Astrocyte (in vitro differentiated cells and primary cell): ENCODE results near the gene GRIA1. TPM values are rescaled to one million over a fixed set of nuclear protein-coding genes. Genes with fewer than 3 reads are reported as not detected.

ENCODE experiments used
- DNase-seq: peaks from one replicate; pipeline ENCODE4 v3.0.0-alpha.2; 2010; ENCODE audit warnings: low read depth
- FAIRE-seq: peaks from 2 replicates; lab custom pipeline; 2011; peaks lifted over from hg19 to GRCh38; lab: Jason Lieb, UNC
- H2AFZ ChIP-seq: 2 replicates; pipeline ENCODE4 v1.6.0; 2012; ENCODE audit warnings: low read depth, low read length, inconsistent platforms
- H3K27ac ChIP-seq: 2 replicates; pipeline ENCODE4 v1.5.1; 2011; ENCODE audit warnings: low read depth, low read length, inconsistent platforms
- H3K27me3 ChIP-seq: 2 replicates; pipeline ENCODE4 v1.6.0; 2011; ENCODE audit warnings: low read length, inconsistent platforms; ENCODE audit not compliant: insufficient read depth
- H3K36me3 ChIP-seq: 2 replicates; pipeline ENCODE4 v1.5.1; 2011; ENCODE audit warnings: low read length, inconsistent platforms; ENCODE audit not compliant: insufficient read depth
- H3K4me1 ChIP-seq: 2 replicates; pipeline ENCODE4 v1.5.1; 2011; ENCODE audit warnings: low read length, inconsistent platforms; ENCODE audit not compliant: insufficient read depth
- H3K4me2 ChIP-seq: 2 replicates; pipeline ENCODE4 v1.6.0; 2012; ENCODE audit warnings: low read length, inconsistent platforms
- H3K4me3 ChIP-seq: 2 replicates; pipeline ENCODE4 v1.5.1; 2011; ENCODE audit warnings: low read depth, mild to moderate bottlenecking, low read length, inconsistent platforms; ENCODE audit not compliant: insufficient read depth
- H3K79me2 ChIP-seq: 2 replicates; pipeline ENCODE4 v1.6.0; 2012; ENCODE audit warnings: mild to moderate bottlenecking, low read length, inconsistent platforms; ENCODE audit not compliant: insufficient read depth
- H3K9ac ChIP-seq: 2 replicates; pipeline ENCODE4 v1.6.0; 2012; ENCODE audit warnings: mild to moderate bottlenecking, low read length, inconsistent platforms
- H3K9me3 ChIP-seq: 2 replicates; pipeline ENCODE4 v1.5.1; 2012; ENCODE audit warnings: low read depth, mild to moderate bottlenecking, low read length, inconsistent platforms; ENCODE audit not compliant: insufficient read depth
- H4K20me1 ChIP-seq: 2 replicates; pipeline ENCODE4 v1.6.0; 2012; ENCODE audit warnings: low read length, inconsistent platforms; ENCODE audit not compliant: insufficient read depth
- H3K27ac Mint-ChIP-seq: one replicate; pipeline ENCODE4 v1.8.0; 2021; ENCODE audit warnings: mild to moderate bottlenecking, mixed read lengths; ENCODE audit not compliant: unreplicated experiment
- H3K27me3 Mint-ChIP-seq: one replicate; pipeline ENCODE4 v1.8.0; 2021; ENCODE audit warnings: low read depth, mixed read lengths; ENCODE audit not compliant: unreplicated experiment
- H3K36me3 Mint-ChIP-seq: one replicate; pipeline ENCODE4 v1.8.0; 2021; ENCODE audit warnings: low read depth, mixed read lengths; ENCODE audit not compliant: unreplicated experiment
- H3K4me1 Mint-ChIP-seq: one replicate; pipeline ENCODE4 v1.8.0; 2021; ENCODE audit warnings: low read depth, mixed read lengths; ENCODE audit not compliant: unreplicated experiment
- H3K4me3 Mint-ChIP-seq: one replicate; pipeline ENCODE4 v1.8.0; 2021; ENCODE audit warnings: mild to moderate bottlenecking, moderate library complexity, mixed read lengths; ENCODE audit not compliant: unreplicated experiment
- H3K9me3 Mint-ChIP-seq: one replicate; pipeline ENCODE4 v1.8.0; 2021; ENCODE audit warnings: mild to moderate bottlenecking, mixed read lengths; ENCODE audit not compliant: unreplicated experiment
- EZH2 ChIP-seq: IDR thresholded peaks from 2 replicates; pipeline ENCODE4 v1.6.1; 2012; ENCODE audit warnings: mild to moderate bottlenecking, low read length, inconsistent platforms; ENCODE audit not compliant: insufficient read depth
- total RNA-seq: library from RNA; stranded (reverse); gene quantifications from 2 replicates; pipeline ENCODE4 v1.2.1, GENCODE V29; 2021
- TF ChIP-seq, protein P1 (sequence below): IDR thresholded peaks from 2 replicates; pipeline ENCODE4 v1.5.1; 2011; ENCODE audit warnings: low read depth, mild to moderate bottlenecking, inconsistent platforms, low read length, moderate library complexity; ENCODE audit not compliant: insufficient read depth

GRIA1 gene
- total RNA-seq, 1 donor from 2014 or later: 5.4 TPM

DNA sequence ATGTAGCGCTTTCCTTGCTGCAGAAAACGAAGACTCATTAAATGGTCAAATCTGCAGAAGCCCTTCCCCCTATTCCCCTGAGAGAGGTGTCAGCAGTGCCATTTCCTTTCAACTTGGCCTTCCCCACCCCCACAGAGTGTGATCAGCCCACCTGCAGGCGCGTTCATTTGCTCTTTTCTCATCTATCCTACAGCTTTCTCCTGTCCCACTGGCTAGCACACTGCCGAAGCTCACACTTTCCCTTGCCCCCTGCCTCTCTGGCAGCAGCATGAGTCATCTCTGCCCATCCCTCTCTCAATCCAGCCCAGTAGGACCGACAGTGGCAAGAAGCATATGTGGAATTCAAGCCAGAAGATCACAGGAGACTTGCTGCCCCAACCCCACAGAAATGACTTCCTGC lies 334.4 kb downstream of the GRIA1 start:
- H3K27ac Mint-ChIP-seq: no peak overlapping the region
- Histone ChIP-seq H3K79me2 (no peaks in the 10 kb centered on the region), H3K27ac (no peak overlapping the region), H3K36me3 (no peaks in the 10 kb centered on the region), H3K9me3 (no peaks in the 10 kb centered on the region), H4K20me1 (no peaks in the 10 kb centered on the region), H3K4me1 (no peaks in the 10 kb centered on the region), H3K9ac (no peak overlapping the region), H2AFZ (no peak overlapping the region), H3K4me2 (no peak overlapping the region), H3K4me3 (no peak overlapping the region), H3K27me3 (no peaks in the 10 kb centered on the region)
- no peak overlapping the region for H3K4me3 Mint-ChIP-seq
- peaks cover 5% of the 10 kb centered on the region for H3K9me3 Mint-ChIP-seq
- DNase-seq (no peak), FAIRE-seq (no peak)
- H3K4me1 Mint-ChIP-seq: peaks cover 6% of the 10 kb centered on the region
- TF ChIP-seq EZH2: no peak
- TF ChIP-seq, protein P1, sequence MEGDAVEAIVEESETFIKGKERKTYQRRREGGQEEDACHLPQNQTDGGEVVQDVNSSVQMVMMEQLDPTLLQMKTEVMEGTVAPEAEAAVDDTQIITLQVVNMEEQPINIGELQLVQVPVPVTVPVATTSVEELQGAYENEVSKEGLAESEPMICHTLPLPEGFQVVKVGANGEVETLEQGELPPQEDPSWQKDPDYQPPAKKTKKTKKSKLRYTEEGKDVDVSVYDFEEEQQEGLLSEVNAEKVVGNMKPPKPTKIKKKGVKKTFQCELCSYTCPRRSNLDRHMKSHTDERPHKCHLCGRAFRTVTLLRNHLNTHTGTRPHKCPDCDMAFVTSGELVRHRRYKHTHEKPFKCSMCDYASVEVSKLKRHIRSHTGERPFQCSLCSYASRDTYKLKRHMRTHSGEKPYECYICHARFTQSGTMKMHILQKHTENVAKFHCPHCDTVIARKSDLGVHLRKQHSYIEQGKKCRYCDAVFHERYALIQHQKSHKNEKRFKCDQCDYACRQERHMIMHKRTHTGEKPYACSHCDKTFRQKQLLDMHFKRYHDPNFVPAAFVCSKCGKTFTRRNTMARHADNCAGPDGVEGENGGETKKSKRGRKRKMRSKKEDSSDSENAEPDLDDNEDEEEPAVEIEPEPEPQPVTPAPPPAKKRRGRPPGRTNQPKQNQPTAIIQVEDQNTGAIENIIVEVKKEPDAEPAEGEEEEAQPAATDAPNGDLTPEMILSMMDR: no peak
- H3K36me3 Mint-ChIP-seq: no peaks in the 10 kb centered on the region
- H3K27me3 Mint-ChIP-seq: no peaks in the 10 kb centered on the region

DNA sequence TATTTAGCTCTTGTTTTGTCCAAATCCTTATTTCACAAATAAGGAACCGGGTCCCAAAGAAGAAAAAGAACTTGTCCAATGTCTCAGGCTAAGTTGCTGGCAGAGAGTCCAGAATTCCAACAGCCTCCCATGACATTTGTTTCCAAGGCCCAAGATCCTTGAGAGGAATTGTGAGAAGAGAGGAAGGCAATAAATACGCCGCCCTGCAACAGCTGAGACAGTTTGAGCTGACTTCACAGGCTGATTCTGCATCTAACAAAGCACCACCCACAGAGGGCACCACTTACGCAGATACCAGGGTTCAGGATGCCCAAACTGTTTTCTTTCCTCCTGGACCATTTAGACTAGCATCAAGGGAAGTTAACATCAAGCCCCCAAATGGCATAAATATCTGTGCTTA lies 336.9 kb downstream of the GRIA1 start:
- Histone ChIP-seq H4K20me1 (no peaks in the 10 kb centered on the region), H3K27me3 (no peaks in the 10 kb centered on the region), H2AFZ (no peak overlapping the region), H3K4me2 (no peak overlapping the region), H3K9me3 (no peaks in the 10 kb centered on the region), H3K4me3 (no peak overlapping the region), H3K36me3 (no peaks in the 10 kb centered on the region), H3K4me1 (no peaks in the 10 kb centered on the region), H3K9ac (no peak overlapping the region), H3K79me2 (no peaks in the 10 kb centered on the region), H3K27ac (no peak overlapping the region)
- Mint-ChIP-seq H3K4me3 (no peak overlapping the region), H3K36me3 (no peaks in the 10 kb centered on the region), H3K27ac (no peak overlapping the region), H3K4me1 (peaks cover 6% of the 10 kb centered on the region), H3K9me3 (peaks cover 6% of the 10 kb centered on the region), H3K27me3 (no peaks in the 10 kb centered on the region)
- TF ChIP-seq, protein P1: no peak
- no peak for FAIRE-seq
- no peak for DNase-seq

DNA sequence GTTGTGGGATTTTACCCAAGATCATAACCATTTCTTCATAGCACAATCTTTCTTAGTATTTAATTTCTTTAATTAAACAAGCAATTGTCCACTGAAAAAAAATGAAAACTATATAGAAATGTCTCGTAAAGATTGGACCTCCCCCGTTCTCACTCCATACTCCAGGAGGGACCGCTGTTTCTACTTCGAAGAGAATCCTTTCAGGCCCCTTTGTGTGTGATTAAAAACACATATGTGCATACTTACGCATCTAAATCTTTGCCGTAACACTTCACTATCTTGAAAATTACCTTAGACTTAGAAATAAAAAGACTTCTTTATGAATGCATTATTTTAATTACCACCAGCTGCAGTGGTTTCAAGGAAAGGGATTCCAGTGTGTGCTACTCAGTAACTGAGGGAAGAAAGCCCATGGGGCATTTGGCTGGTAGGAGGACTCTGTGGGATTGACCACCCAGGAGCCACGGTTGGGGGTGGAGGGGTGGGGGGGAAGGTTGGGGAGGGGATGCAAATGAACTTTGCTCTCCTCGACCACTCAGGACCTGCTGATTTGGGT lies 339.1 kb downstream of the GRIA1 start:
- Mint-ChIP-seq H3K27me3 (no peaks in the 10 kb centered on the region), H3K36me3 (no peaks in the 10 kb centered on the region), H3K4me1 (peaks cover 6% of the 10 kb centered on the region), H3K27ac (no peak overlapping the region), H3K4me3 (no peak overlapping the region), H3K9me3 (peaks cover 6% of the 10 kb centered on the region)
- Histone ChIP-seq H3K4me1 (no peaks in the 10 kb centered on the region), H4K20me1 (no peaks in the 10 kb centered on the region), H3K4me2 (no peak overlapping the region), H3K36me3 (no peaks in the 10 kb centered on the region), H3K27ac (no peak overlapping the region), H3K9ac (no peak overlapping the region), H3K4me3 (no peak overlapping the region), H3K27me3 (no peaks in the 10 kb centered on the region), H2AFZ (no peak overlapping the region), H3K9me3 (no peaks in the 10 kb centered on the region), H3K79me2 (no peaks in the 10 kb centered on the region)
- FAIRE-seq (no peak), DNase-seq (no peak)
- TF ChIP-seq, protein P1: no peak
- TF ChIP-seq EZH2: no peak
